Measurements from ENCODE around the gene PPM1M.
A peak's percentile ranks its signal among the peaks of the same experiment; 100 is the strongest.

The PPM1M gene, protein sequence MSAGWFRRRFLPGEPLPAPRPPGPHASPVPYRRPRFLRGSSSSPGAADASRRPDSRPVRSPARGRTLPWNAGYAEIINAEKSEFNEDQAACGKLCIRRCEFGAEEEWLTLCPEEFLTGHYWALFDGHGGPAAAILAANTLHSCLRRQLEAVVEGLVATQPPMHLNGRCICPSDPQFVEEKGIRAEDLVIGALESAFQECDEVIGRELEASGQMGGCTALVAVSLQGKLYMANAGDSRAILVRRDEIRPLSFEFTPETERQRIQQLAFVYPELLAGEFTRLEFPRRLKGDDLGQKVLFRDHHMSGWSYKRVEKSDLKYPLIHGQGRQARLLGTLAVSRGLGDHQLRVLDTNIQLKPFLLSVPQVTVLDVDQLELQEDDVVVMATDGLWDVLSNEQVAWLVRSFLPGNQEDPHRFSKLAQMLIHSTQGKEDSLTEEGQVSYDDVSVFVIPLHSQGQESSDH

GRCh38 chr3:52245322-52246263, at the start of gene PPM1M:
Gene PPM1M, plus strand, starts transcription at chr3:52245759. Its CDS starts 66 bp downstream, at chr3:52245825.
- peak; percentile 49 for ATAC-seq
- H3K36me3 Mint-ChIP-seq, result peaks cover 32% of the 10 kb centered on the region
- peak within 1 kb of the TSS; percentile 93 for H3K27ac Mint-ChIP-seq
- H3K9me3 Mint-ChIP-seq, result no peaks in the 10 kb centered on the region
- no peaks in the 10 kb centered on the region for H3K27me3 Mint-ChIP-seq
- peaks cover 84% of the 10 kb centered on the region for H3K4me1 Mint-ChIP-seq
- peak within 1 kb of the TSS; percentile 88 for H3K4me3 Mint-ChIP-seq

DNA sequence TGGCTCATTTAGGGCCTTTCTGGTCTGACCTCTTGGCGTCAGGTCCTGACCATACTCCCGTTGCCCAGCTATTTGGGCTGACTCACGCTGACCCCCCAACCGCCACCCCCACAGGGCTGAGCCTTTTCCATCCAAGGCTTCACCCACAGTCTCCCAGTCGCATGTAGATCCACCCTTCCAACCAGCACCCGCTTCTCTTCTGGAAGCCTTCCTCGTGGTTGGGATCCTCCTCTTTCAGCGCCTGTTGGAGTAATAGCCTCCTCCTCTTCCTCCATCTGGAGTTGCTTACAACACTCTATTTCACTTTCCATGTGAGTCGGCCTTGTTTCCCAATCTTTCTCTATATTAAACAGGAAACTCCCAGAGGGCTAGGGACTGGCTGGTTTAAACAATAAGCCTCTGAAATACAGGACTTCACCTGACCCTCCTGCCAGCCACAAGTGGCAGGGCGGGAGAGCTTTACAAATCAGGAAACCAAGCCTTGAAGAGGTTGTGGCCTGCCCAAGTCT, 49.7 kb upstream of the PPM1M start:
- no peak for ATAC-seq
- peaks cover 2% of the 10 kb centered on the region for H3K36me3 Mint-ChIP-seq
- H3K9me3 Mint-ChIP-seq, result no peaks in the 10 kb centered on the region
- no peak overlapping the region for H3K27ac Mint-ChIP-seq
- no peaks in the 10 kb centered on the region for H3K27me3 Mint-ChIP-seq
- peaks cover 34% of the 10 kb centered on the region for H3K4me1 Mint-ChIP-seq
- no peak overlapping the region for H3K4me3 Mint-ChIP-seq

- no peak overlapping the region for H3K4me3 Mint-ChIP-seq
- no peaks in the 10 kb centered on the region for H3K9me3 Mint-ChIP-seq
- H3K27ac Mint-ChIP-seq, result peak overlapping the region; percentile 94
- ATAC-seq, result no peak
- H3K27me3 Mint-ChIP-seq, result no peaks in the 10 kb centered on the region
- H3K4me1 Mint-ChIP-seq, result peaks cover 44% of the 10 kb centered on the region
- H3K36me3 Mint-ChIP-seq, result peaks cover 13% of the 10 kb centered on the region
Measured at GRCh38 chr3:52196977-52197376, 48.6 kb upstream of the PPM1M start.

- peaks cover 18% of the 10 kb centered on the region for H3K36me3 Mint-ChIP-seq
- ATAC-seq, result no peak
- H3K9me3 Mint-ChIP-seq, result no peaks in the 10 kb centered on the region
- peaks cover 49% of the 10 kb centered on the region for H3K4me1 Mint-ChIP-seq
- H3K27me3 Mint-ChIP-seq, result no peaks in the 10 kb centered on the region
- H3K27ac Mint-ChIP-seq, result peak overlapping the region; percentile 94
- H3K4me3 Mint-ChIP-seq, result peak overlapping the region; percentile 99
Measured at GRCh38 chr3:52197499-52197841, 48.1 kb upstream of the PPM1M start.

DNA sequence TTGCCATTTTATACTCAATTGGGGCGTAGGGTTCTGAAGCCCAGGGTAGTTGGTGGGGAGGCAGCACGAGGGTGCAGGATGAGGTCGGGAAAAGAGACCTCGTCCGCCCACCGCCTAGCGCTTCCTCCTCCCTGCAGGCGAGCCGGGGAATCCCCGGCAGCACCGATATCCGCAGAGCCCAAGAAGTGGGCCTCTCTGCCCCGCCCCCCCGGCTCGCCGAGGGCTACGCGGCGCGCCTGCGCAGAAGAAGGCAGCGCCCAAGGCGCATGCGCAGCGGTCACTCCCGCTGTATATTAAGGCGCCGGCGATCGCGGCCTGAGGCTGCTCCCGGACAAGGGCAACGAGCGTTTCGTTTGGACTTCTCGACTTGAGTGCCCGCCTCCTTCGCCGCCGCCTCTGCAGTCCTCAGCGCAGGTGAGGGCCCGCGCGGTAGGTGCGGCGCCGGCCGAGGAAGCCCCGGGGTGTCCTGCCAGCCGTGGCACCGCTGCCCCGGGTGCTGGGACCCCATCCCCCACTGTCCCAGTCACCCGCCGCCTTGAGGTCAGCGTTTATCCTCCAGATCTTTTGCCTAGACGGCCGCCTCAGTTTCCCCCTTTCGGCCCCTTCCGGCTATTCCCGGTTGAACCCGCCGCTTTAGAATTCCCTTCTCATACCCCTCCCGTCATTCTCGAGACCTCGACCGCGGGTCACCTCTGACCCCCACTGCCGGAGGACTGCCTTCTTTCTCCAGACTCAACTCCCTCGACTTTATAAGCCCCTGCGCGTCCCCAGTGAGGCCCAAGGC, 47.5 kb upstream of the PPM1M start, which contains the start of gene ALAS1:
ALAS1 (plus strand) TSS at position 319 of the 784 bp plus-strand sequence. CDS start 1,082 bp downstream, outside the sequence.
- no peaks in the 10 kb centered on the region for H3K27me3 Mint-ChIP-seq
- peak; percentile 95 for ATAC-seq
- peaks cover 22% of the 10 kb centered on the region for H3K36me3 Mint-ChIP-seq
- H3K4me3 Mint-ChIP-seq, result peak within 1 kb of the TSS; percentile 99
- H3K27ac Mint-ChIP-seq, result peak within 1 kb of the TSS; percentile 94
- peaks cover 54% of the 10 kb centered on the region for H3K4me1 Mint-ChIP-seq
- H3K9me3 Mint-ChIP-seq, result no peaks in the 10 kb centered on the region

DNA sequence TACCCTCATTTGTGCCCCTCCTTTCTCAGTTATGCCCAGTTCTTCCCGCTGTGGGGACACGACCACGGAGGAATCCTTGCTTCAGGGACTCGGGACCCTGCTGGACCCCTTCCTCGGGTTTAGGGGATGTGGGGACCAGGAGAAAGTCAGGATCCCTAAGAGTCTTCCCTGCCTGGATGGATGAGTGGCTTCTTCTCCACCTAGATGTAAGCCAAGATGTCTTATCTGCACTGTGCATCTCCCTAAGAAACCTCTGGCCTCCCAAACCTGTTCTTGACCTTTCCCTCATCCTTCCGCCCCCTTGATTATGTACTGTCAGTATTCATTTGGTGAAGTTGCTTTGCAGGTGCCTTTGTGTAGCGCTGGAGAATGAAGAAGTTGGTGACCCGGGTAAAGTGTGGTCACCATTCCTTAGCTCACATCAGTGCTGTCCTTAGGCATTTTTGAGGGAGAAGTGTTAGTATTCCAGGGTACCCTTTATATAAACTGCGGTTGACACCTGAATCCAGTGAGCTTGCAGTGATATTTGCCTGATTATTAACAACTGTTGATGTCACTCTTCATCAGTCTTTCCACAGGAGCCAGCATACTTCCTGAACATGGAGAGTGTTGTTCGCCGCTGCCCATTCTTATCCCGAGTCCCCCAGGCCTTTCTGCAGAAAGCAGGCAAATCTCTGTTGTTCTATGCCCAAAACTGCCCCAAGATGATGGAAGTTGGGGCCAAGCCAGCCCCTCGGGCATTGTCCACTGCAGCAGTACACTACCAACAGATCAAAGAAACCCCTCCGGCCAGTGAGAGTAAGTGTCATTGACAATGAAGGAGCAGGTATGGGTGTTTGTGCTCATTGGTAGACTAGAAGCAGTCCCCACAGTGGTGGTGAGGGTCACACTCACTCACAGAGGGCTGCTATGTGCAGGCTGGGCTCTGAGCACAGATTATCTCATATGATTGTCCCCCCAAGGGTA, 46.6 kb upstream of the PPM1M start:
- no peaks in the 10 kb centered on the region for H3K27me3 Mint-ChIP-seq
- H3K4me1 Mint-ChIP-seq, result peaks cover 58% of the 10 kb centered on the region
- H3K9me3 Mint-ChIP-seq, result no peaks in the 10 kb centered on the region
- ATAC-seq, result no peak
- peak overlapping the region; percentile 94 for H3K27ac Mint-ChIP-seq
- peaks cover 31% of the 10 kb centered on the region for H3K36me3 Mint-ChIP-seq
- H3K4me3 Mint-ChIP-seq, result peak overlapping the region; percentile 99

DNA sequence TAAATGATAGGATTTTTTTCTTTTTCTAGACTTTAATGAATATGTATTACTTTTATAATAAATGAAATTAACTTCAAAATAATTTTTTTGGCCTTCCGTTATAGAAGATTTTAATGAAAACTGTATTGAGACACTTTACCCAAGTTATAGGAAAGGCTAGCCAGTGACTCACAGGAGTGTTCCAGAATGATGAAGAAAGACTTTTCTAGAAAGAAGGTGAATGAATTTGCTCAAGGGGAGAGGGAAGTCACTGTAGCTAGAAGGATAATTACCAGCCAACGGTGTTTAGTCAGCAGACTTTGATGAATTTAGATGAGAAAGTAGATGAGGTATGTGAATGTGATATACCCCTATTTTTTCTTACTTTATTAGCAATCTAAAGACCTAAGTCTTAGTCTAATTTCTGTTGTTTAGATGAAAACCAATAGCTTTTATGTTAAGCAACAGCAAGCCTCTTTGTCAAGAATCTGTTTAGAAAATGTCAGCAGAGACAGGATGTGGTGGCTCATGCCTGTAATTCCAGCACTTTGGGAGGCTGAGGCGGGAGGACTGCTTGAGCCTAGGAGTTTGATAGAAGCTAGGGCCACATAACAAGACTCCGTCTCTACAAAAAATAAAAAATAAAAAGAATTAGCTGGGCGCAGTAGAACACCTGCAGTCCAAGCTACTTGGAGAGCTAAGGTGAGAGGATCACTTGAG, 44.4 kb upstream of the PPM1M start:
- Mint-ChIP-seq H3K27ac (peak overlapping the region; percentile 36), H3K9me3 (no peaks in the 10 kb centered on the region), H3K4me1 (peaks cover 58% of the 10 kb centered on the region), H3K27me3 (no peaks in the 10 kb centered on the region), H3K36me3 (peaks cover 42% of the 10 kb centered on the region), H3K4me3 (no peak overlapping the region)
- no peak for ATAC-seq

DNA sequence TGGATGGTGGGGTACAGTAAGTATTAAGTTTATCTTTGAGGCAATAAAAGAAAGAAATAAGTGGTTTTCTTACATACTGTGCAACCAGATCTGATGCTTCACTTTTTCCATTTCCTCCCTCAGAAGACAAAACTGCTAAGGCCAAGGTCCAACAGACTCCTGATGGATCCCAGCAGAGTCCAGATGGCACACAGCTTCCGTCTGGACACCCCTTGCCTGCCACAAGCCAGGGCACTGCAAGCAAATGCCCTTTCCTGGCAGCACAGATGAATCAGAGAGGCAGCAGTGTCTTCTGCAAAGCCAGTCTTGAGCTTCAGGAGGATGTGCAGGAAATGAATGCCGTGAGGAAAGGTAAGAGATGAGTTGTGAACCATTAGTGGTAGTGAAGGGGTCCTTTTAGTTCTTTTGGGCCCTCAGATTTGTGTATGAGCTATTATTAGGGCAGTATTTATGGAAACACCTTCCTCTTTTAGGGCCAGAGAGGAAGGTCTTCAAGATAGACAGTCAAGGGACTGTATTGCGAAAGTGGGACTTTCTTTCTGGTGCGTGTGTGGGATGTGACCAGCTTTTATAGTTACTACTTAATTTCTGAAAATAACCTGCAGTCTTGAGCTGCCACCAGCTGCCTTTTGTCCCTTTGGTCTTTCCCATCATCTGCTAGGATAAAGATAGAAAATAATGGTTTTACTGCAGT, 43.0 kb upstream of the PPM1M start:
- peaks cover 53% of the 10 kb centered on the region for H3K36me3 Mint-ChIP-seq

DNA sequence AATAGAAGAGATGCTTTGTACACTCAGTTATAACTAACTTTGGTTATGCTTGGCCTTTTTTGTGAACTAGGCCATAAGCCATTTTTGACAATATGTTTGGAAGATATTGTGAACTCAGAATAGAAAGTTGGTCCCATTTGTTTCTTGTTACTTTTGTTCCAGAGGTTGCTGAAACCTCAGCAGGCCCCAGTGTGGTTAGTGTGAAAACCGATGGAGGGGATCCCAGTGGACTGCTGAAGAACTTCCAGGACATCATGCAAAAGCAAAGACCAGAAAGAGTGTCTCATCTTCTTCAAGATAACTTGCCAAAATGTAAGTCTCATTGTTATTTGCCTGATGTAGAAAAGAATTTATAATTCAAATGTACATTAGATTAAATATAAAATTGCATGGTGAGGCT, 41.9 kb upstream of the PPM1M start:
- H3K27ac Mint-ChIP-seq, result peak overlapping the region; percentile 36
- no peak overlapping the region for H3K4me3 Mint-ChIP-seq
- peaks cover 64% of the 10 kb centered on the region for H3K36me3 Mint-ChIP-seq
- ATAC-seq, result no peak
- no peaks in the 10 kb centered on the region for H3K9me3 Mint-ChIP-seq
- H3K4me1 Mint-ChIP-seq, result peaks cover 38% of the 10 kb centered on the region
- no peaks in the 10 kb centered on the region for H3K27me3 Mint-ChIP-seq

More for the DNA sequence above, 43.0 kb upstream of the PPM1M start:
- no peak for ATAC-seq
- Mint-ChIP-seq H3K9me3 (no peaks in the 10 kb centered on the region), H3K27ac (peak overlapping the region; percentile 36), H3K27me3 (no peaks in the 10 kb centered on the region), H3K4me3 (no peak overlapping the region), H3K4me1 (peaks cover 47% of the 10 kb centered on the region)

DNA sequence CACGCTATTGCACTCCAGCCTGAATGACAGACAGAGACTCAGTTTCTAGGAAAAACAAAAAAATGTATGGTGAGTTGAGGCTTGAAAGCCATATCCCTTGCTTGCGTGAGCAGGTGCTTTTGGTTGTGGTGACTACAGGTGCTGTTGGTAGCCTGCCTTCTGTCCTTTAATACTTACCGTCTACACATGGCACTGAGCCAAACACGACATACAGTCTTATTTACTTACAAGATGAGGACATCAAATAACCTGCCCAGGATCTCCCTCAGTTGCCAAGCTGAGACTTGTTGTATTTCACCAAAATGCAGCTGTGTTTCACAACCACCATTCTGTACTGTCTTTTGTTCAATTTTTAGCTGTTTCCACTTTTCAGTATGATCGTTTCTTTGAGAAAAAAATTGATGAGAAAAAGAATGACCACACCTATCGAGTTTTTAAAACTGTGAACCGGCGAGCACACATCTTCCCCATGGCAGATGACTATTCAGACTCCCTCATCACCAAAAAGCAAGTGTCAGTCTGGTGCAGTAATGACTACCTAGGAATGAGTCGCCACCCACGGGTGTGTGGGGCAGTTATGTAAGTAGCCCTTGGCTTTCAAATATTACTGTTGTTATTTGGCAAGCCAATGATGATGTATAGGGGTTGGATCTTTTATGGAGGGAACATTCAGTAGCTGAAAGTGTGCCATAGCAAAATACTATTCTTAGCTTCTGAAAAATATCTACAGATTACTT, 41.1 kb upstream of the PPM1M start:
- ATAC-seq, result no peak

DNA sequence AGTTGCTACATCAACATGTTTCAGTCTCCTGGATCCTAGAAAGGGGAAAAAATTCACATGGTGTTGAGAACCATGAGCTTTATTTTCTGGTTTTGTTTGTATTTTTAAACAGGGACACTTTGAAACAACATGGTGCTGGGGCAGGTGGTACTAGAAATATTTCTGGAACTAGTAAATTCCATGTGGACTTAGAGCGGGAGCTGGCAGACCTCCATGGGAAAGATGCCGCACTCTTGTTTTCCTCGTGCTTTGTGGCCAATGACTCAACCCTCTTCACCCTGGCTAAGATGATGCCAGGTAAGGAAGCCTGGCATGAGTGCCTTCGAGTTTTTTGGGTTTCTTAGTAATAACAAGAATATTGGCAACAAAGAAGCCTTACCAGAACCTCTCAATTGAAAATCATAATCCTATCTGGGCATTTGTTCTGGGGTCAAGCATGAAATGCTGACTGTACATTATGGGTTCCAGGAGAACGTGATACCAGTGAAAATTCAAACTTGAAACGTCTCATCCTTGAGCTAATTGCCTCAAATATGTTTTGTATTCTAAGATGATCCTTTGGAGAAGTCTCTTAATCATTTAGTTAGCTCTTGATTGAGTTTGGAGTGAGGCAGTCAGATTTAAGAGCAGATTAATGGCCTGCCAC, 39.7 kb upstream of the PPM1M start:
- Mint-ChIP-seq H3K27me3 (no peaks in the 10 kb centered on the region), H3K9me3 (no peaks in the 10 kb centered on the region), H3K27ac (no peak overlapping the region), H3K36me3 (peaks cover 77% of the 10 kb centered on the region), H3K4me3 (no peak overlapping the region), H3K4me1 (peaks cover 24% of the 10 kb centered on the region)
- ATAC-seq, result no peak

More for the DNA sequence above, 41.1 kb upstream of the PPM1M start:
- H3K4me3 Mint-ChIP-seq, result no peak overlapping the region
- peaks cover 70% of the 10 kb centered on the region for H3K36me3 Mint-ChIP-seq
- no peak overlapping the region for H3K27ac Mint-ChIP-seq
- no peaks in the 10 kb centered on the region for H3K9me3 Mint-ChIP-seq
- no peaks in the 10 kb centered on the region for H3K27me3 Mint-ChIP-seq
- peaks cover 30% of the 10 kb centered on the region for H3K4me1 Mint-ChIP-seq

- Mint-ChIP-seq H3K9me3 (no peaks in the 10 kb centered on the region), H3K4me3 (no peak overlapping the region), H3K27ac (no peak overlapping the region), H3K36me3 (peaks cover 74% of the 10 kb centered on the region), H3K27me3 (no peaks in the 10 kb centered on the region), H3K4me1 (no peaks in the 10 kb centered on the region)
- ATAC-seq, result no peak
Measured at GRCh38 chr3:52208556-52208955, 37.0 kb upstream of the PPM1M start.

Measured in stimulated activated memory B cell treated with anti-CD40 and anti-IgM and Interleukin-4, amounts not matched to agents 10 μg/mL and 1 μg/mL and 100 μg/mL, for 72 hours (primary cell).